HG03571 (cell line): ENCODE results near the gene MAGEB3.

Experiments used
- ATAC-seq: cut with Tn5 transposase; IDR thresholded peaks from one replicate; pipeline ENCODE4 v1.9.1; 2021; ENCODE audit not compliant: unreplicated experiment

MAGEB3 gene

GRCh38 chrX:30275498-30275897, 45.0 kb downstream of the MAGEB3 start:
- no peak for ATAC-seq

GRCh38 chrX:30278365-30278764, 47.9 kb downstream of the MAGEB3 start:
- ATAC-seq = no peak

- ATAC-seq = no peak
These were observed 50.0 kb downstream of the MAGEB3 start for GRCh38 chrX:30280428-30280827.

- ATAC-seq = no peak
These were observed 52.1 kb downstream of the MAGEB3 start for GRCh38 chrX:30282527-30282926.

- ATAC-seq = no peak
These were observed 53.2 kb downstream of the MAGEB3 start for GRCh38 chrX:30283456-30284200.
